Pons (tissue), 1 donor: Measurements from ENCODE around the gene CTSA.
A peak's percentile ranks its signal among the peaks of the same experiment; 100 is the strongest.
"Not testable (repeated sequence)": the region's sequence is repeated elsewhere in the genome, so short reads cannot be mapped to it uniquely, and the experiment has no call there.

Experiments used
- DNase-seq: peaks from one replicate; pipeline ENCODE4 v3.0.0-alpha.2; 2016; ENCODE audit warnings: low spot score

Gene CTSA

DNA sequence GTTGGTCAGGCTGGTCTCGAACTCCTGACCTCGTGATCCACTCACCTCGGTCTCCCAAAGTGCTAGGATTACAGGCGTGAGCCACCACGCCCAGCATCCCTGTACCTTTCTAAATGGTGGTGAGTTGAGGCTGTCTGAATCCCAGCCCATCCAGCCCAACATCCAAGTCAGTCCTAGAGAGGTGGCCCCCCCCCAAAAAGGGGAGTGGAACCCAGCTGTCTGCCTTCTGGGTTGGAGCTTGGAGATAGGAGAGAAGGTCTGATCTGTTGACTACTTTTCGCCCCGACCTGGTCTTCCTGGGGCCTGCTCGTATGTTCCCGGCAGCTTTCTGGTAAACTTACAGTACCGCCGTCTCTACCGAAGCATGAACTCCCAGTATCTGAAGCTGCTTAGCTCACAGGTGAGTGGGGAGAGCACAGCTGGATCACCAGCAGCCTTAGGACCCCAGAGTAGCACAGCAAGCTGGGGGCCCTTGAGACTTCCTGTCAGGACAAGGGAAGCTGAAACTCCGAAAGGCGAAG is 5.6 kb downstream of the CTSA start:
- DNase-seq = no peak

DNA sequence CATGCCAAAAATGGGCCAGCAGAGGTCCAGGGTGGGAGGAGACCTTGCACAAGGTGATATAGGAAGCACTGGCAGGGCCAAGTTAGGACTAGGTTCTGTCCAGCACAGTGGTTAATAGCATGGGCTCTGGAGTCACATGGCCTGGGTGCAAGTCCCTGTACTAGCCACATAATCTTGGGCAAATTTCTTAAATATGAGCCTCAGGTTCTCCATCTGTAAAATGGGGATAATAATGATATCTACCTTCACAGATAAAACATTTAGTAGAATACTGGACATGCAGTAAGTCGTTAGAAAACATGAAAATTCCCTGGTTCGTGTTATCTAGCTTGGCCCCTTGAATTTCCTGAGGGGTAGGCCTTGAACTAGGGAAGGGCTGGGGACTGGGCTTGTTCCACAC is 6.2 kb downstream of the CTSA start:
- no peak for DNase-seq

DNA sequence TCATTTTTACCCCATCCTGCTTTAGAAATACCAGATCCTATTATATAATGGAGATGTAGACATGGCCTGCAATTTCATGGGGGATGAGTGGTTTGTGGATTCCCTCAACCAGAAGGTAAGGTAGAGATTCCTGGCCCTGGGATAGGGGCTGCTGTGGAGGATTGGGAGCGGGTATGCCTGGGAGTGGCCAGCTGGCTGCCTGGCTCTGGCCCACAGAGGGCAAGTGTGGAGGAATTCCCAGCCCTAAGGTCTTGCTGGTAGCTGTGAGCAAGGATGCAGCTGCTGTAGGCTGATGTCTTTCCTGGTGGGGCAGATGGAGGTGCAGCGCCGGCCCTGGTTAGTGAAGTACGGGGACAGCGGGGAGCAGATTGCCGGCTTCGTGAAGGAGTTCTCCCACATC is 6.6 kb downstream of the CTSA start:
- no peak for DNase-seq

DNA sequence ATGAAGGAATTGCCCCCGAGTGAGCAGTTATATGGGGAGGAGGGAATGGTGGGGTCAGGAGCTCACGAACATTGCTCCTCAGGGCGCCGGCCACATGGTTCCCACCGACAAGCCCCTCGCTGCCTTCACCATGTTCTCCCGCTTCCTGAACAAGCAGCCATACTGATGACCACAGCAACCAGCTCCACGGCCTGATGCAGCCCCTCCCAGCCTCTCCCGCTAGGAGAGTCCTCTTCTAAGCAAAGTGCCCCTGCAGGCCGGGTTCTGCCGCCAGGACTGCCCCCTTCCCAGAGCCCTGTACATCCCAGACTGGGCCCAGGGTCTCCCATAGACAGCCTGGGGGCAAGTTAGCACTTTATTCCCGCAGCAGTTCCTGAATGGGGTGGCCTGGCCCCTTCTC is 7.2 kb downstream of the CTSA start:
- DNase-seq = no peak

DNA sequence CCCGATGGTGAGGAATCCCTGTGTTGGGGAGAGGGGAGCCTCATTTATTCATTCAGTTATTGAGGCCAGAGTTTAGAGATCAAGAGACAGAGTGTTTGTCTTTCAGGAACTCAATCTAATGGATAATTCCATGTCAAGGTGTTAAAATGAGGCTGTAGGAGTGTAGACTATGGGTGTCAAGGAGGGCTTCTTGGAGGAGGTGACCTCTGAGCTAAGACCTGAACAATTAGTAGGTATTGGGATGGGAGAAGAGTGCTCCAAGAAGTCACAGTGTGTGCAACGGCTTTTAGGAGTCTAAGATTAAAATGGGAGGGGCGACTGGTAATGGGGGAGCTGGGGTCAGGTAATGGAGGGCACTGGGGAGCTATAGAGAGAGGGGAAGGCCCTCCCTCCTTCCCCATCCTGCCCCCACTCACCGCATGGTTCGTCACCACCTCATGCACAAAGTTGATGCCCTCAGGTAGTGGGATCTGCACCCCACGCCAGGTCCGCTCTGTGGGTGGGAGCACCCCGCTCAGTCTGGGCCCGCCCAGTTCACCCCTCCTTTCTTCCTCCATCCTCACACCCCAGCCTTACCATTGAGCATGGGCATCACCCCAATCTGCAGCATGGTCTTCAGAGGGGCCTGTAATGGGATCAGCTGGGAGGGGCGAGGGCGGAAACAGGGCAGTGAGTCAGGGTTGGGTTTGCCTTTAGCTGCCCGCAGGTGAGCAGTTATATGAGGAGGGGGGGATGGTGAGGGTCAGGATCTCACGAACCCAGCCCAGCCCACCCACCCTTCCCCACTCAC is 8.1 kb downstream of the CTSA start:
- DNase-seq = no peak

DNA sequence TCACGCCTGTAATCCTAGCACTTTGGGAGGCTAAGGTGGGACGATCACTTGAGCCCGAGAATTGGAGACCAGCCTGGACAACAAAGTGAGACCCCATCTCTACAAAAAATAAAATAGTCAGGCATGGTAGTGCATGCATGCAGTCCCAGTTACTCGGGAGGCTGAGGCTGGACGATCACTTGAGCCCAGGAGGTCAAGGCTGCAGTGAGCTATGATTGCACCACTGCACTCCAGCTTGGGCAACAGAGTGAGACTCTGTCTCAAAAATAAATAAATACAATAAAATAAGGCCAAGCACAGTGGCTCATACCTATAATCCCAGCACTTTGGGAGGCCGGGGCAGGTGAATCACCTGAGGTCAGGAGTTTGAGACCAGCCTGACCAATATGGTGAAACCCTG is 10.2 kb downstream of the CTSA start:
- not testable (repeated sequence) for DNase-seq

DNA sequence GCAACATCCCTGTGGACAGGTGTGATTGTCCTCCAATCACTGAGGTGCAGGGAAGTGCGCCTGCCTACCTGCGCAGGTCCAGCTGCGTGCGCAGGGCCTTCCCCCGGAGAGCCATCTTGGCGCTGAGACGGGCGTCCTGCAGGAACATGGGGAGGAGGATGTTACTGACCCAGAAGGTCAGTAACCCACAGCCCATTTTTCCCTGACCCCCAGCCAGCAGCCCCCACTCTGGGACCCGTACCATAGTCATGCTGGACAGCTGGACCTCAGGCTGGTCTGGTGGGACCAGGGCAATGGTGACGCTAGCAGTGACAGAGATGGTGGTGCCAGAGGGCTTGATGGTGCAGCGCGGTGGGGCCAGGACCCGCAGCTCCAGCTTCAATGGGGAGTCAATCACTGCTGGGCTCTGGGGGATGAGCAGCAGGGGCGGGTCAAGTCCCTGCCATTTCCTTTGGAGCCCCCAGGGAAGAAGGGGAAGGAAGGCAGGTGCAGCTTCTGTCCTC is 11.1 kb downstream of the CTSA start:
- no peak for DNase-seq

DNA sequence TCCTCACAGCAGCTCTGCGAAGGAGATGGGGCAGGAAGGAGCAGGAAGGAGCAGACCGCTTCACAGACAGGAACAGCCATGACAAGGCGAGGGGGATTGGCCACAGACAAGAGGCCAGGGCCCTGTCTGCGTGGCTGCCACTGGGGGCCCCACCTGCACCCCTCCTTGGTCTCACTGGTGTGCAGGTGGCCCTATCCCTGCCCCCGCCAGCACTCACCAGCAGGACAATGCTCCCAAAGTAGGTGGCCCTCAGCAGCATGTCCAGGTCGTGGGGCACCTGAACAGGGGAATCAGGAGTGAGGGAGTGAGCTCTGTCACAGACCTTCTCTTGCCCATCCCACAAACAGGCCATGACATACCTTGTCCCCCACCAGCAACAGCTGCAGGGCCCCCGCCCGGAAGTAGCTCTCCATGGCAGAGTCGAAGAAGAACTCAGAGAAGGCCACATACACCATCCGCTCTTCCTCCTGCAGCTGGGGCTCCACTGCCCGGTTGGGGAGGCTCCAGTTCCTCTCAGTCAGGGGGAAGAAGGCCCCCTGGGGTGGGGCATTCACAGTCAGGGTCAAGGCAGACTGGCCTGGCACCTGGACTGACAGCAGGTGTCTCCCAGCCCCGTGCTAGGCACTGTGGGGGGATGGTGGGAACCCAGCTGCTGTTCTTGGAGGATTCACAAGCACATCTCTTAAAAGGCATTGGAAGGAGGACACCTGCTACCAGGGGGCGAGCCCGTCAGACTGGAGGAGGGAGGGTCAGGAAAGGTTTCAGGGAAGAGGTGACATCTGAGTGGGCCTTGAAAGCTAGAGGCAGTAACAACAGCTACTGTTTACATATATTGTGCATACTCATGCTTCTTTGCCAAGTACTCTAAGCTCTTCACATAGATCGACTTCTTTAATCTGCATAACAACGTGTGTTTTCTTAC is 13.7 kb downstream of the CTSA start:
- no peak for DNase-seq

DNA sequence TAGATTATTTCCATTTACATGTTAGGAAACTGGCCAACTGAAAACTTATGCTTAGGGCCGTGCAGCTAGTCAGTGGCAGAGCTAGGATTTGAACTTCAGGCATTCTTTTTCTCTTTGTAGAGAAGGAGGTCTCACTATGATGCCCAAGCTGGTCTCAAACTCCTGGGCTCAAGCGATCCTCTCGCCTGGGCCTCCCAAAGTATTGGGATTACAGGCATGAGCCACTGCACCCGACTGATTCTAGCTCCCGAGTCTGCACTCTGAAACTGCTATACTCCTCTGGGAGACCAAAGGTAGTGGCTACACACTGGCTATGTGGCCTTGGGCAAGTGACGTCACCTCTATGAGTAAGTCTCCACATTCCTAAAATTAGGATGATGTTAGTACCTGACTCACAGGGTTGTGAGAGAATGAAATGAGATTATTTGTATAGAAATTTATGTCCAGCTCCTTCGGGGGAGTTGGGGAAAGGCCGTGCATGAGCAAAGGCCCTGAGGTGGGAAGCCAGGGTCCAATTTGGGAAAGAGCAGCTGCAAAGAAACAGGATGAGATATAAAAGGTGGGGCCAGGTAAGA is 14.5 kb downstream of the CTSA start:
- DNase-seq = no peak

DNA sequence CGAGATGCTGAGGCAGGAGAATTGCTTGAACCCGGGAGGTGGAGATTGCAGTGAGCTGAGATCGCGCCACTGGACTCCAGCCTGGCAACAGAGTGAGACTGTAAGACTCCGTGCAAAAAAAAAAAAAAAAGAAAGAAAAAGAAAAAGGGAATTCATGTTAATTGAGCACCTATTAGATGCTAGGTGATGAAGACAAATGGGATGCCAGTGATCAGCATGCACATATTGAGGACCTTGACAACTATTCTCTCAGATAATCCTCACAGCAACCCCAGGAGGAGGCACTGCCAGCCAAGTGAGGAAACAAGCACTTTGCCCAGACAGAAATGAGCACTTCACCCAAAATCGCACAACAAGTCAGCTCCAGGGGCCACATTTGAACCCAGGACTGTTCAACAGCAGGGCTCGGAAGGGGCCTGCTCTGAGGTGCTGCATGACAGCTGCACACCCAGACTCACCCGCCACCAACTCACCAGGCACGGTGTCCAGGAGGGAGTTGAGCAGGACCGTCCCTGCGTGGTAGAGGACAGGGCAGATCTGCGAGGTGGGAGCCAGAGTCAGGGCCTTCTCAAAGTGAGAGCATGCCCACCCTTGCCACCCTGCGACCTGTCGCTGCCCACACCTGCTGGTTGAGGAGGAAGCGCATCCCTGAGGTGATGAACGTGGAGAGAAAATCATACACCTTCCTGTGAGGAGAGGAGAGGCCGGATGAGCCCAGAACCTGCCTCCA is 16.2 kb downstream of the CTSA start:
- no peak for DNase-seq

DNA sequence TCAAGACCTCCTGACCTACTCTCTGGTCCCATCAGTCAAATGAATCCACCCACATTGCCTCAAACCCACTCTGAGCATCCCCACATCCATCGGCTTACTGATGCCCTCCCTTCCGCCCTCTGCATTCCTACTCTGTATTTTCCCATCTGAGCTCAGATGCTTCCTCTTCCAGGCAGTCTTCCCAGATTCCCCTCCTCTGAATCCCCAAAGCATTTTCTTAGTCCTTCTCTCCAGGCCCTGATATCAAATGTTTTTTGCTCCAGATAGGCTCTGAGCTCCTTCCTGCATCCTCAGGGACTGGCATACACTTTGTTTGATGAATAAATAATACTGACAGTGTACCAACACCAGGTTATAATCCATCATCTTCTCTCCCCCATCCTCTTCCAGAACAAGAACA is 16.9 kb downstream of the CTSA start:
- DNase-seq = no peak

DNA sequence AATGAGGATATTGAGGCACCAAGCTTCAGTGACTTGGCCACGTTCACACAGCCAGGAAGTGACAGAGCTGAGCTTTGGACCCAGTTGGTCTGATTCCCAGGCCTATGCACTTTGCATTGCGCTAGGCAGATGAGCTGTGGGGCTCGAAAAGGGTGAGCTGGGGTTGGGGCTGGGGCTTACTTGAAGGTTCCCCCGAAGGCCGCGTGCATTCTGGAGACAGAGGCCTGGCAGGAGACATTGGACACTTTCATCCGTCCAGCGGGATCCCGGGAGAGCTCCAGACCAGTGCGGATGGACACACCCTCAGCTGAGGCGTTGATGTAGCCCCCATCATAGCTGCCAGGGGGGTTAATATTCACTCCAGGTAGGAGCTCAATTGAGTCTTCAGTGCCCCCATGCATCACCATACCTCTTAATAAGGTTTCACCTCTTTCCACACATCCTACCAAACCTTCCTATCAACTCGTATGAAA is 18.2 kb downstream of the CTSA start:
- DNase-seq = no peak

DNA sequence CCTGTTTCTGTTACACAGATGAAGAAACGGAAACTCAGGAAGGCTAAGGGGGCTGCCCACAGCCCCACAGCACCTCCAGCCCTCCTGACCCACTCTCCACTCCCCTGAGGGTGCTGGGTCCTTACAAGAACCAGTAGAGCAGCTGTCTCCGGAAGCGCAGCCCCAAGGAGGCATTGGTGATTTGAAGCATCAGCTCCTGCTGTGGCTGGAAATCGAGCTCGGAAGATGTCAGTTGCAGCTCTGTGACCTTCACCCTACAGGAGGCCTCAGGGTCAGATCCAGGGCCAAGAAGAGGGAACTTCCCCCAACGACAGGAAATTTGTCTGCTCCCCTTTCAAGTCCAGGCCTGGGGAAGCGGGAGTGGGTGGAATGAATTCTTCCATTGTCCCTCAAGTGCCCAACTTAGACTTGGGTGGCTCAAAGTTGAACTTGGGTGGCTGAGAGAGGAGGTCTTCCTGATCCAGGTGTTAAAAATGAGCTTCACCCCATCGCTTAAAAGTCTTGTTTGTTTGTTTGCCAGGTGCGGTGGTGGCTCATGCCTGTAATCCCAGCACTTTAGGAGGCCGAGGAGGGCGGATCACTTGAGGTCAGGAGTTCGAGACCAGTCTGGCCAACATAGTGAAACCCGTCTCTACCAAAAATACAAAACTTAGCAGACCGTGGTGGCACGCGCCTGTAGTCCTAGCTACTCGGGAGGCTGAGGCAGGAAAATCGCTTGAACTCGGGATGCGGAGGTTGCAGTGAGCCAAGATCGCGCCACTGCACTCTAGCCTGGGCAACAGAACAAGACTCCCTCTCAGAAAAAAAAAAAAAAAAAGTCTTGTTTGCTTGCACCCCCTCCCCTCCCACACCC is 18.9 kb downstream of the CTSA start:
- DNase-seq = no peak

DNA sequence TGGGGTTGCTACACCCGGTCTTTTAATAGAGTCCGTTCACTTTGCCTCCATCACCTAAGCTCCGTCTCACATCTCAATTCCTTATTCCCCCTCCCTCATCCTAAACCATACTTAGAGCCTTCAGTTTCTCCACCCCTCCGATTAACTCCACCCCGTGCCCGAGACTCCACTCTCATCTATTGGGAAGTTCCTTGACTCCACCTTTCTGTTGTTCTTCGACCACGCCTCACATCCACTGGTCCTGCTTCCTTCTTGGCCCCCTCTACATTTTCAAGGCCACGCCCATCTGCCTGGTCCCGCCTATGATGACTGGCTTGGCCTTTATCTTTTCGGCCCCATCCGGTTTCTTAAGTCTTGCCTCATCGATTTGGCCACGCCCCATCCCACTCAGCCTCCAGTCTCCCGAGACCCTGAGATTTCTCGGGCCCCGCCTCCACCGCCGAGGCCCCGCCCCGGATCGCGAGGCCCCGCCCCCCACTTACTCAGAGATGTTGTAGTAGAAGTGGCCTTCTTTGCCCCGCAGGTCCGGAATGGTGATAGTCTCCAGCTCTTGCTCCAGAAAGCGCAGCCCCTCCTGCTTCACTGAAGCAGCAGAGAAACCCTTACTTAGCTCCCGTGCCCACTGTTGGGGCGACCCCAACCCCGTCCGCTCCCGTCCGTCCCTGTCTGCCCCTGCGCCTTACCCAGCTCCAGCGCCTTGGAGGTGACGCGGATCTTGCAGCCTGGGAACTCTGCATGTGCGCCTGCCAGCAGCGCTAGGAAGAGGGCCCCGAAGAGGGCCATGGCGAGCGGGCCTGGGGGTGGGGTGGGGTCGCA is 19.7 kb downstream of the CTSA start:
- peak; percentile 93 for DNase-seq

DNA sequence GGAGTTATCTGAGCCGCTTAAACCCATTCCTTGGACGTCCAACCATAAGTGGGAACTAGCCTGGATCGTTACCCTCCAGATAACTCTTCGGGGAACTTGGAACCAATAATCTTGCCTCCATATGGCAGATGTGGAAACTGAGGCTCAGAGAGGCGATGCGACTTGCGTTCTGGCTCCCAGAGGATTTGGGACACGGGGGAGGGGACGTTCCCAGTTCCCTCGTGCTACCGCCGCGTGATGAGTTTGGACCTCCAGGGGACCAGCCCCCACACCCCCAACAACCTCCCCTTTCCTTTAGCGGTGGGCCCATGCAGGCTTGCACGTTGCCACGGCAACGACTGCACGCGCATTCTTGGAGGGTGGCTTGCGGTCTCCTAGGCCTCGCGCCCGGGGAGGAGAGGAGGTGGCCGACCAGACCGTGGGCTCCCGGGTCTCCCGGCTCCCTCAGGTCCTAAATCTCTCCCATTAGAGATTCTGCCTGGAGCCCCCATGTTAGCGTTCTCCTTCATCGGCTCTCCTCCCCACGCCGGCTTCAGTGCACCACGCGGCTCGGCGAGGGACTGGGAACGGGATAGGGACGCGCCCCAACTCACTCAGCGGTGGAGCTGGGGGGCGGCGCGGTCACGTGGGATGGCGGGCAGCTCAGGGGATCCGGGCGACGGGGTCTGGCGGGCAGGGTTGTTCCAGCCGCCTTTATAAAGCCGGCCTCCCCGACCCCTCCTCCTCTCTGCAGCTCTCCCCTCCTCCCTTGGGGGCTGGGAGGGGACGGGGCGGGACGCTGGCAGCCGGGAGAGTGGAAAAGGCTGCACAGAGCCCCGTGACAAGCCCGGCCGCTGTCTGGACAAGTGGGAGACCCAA is 20.6 kb downstream of the CTSA start, which contains the start of gene PLTP:
TSS of gene PLTP (minus strand) at position 670 of the 858 bp plus-strand sequence. CDS start 703 bp downstream, outside the sequence.
- peak; percentile 29 for DNase-seq

DNA sequence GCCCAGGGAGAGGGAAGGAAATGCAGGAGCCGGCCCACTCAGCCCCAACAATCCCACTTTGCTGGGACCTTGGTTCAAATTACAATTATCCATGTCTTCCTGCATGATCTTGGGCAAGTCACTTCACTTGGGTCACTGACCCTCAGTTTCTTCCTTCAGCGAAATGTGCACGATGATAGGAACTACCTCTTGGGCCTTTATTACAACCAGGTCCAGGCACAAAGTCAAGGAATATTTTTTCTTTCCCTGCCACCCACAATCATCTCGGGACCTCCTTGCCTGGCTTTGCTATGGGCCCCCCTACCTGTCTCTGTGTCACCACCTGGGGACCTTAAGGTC is 21.2 kb downstream of the CTSA start:
- no peak for DNase-seq

DNA sequence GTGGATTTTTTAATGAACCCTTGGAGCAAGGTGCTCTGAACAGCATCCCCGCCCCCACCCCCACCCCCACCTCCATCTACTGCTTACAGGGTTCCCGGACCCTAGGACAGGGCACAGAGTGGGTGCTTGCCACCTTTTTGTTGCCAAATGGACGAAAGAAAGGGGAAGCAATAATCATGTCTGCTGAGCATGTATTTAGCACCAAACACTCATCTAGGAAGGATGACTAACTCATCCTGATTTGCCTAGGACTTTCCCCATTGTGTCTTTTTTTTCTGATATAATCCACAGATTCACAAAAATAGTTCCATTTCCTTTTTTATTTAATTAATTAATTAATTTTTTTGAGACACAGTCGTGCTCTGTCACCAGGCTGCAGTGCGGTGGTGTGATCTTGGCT is 22.0 kb downstream of the CTSA start:
- DNase-seq = no peak

DNA sequence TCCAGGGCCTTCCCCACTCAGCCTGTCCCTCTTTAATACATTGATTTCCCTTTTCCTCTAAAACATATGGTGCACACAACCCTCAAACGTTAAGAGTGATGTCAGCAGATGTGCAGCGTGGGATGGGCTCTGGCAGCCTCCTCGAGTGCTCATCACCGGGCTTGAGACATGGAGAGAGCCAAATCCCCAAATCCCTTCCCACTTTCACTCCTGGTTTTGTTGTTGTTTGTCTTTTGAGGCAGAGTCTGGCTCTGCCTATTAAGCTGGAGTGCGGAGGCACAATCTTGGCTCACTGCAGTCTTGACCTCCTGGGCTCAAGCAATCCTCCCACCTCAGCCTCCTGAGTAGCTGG is 26.6 kb downstream of the CTSA start:
- no peak for DNase-seq

DNA sequence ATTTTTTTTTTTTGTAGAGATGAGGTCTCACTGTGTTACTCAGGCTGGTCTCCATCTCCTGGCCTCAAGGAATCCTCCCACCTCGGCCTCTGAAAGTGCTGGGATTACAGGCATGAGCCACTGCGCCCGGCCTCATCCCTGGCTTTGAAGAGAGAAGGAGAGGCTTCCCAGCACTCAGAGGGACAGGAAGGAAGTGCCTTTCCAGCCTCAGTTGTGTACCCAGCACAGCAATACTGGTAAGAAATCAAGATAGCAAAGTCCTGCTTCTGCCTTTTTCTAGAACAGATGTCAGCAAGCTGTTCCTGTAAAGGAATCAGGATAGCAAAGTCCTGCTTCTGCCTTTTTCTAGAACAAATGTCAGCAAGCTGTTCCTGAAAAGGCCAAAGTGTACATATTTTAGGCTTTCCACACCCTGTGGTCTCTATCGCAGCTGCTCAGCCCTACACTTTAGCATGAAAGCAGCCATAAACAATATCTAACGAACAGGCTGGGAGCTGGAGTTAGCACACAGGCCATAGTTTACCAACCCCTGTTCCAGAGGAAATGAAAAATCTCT is 27.1 kb downstream of the CTSA start:
- no peak for DNase-seq
